Lower lobe of right lung (tissue), 2 donors: ENCODE data around the gene NEMP1. TPM values are rescaled to one million over a fixed set of nuclear protein-coding genes. Genes with fewer than 3 reads are reported as not detected.

ENCODE experiments used
- ATAC-seq, 2 donors: fragments of 200-7000 bp; cut with Tn5 transposase; one replicate each; pipeline ENCODE4 v1.9.1; 2020 to 2022; ENCODE audit warnings: mild to moderate bottlenecking in 2 of 2, moderate library complexity in 2 of 2
- DNase-seq: peaks from one replicate; pipeline ENCODE4 v3.0.0-alpha.2; 2020
- H3K27ac ChIP-seq: fragments of 200-600 bp; one replicate; pipeline ENCODE4 v1.8.0; 2022
- H3K27me3 ChIP-seq: fragments of 200-600 bp; one replicate; pipeline ENCODE4 v1.8.0; 2022; ENCODE audit warnings: low read depth
- H3K36me3 ChIP-seq: fragments of 200-600 bp; one replicate; pipeline ENCODE4 v1.8.0; 2022; ENCODE audit warnings: mild to moderate bottlenecking
- H3K4me1 ChIP-seq: fragments of 200-600 bp; one replicate; pipeline ENCODE4 v1.8.0; 2022
- H3K4me3 ChIP-seq: fragments of 200-600 bp; one replicate; pipeline ENCODE4 v1.8.0; 2022; ENCODE audit warnings: mild to moderate bottlenecking
- H3K9me3 ChIP-seq: fragments of 200-600 bp; one replicate; pipeline ENCODE4 v1.8.0; 2022
- intact Hi-C: fragments of 100-400 bp; cut with DNase I; formaldehyde crosslinking; loops from one replicate; pipeline ENCODE4 v1.11.0; 2022
- total RNA-seq: library from RNA; stranded (reverse); fragmentation: NEBNext Ultra II Directional; extraction: Animal tissue kit (Norgen Biotek cat#: 25700); gene quantifications from one replicate; pipeline ENCODE4 v1.2.1, GENCODE V29; 2021
- TF ChIP-seq, protein P1 (sequence below): fragments of 200-600 bp; IDR thresholded peaks from one replicate; pipeline ENCODE4 v1.8.0; 2022; ENCODE audit warnings: antibody characterized with exemption, mild to moderate bottlenecking
- donor health status: DM: no; HTN: yes; CAD: no; lungs with severe emphysema.

The NEMP1 gene
- total RNA-seq, 1 donor from 2014 or later, result 19.1 TPM

- Histone ChIP-seq H3K36me3 (no peaks in the 10 kb centered on the region), H3K4me3 (no peak overlapping the region), H3K27ac (no peak overlapping the region), H3K9me3 (no peaks in the 10 kb centered on the region), H3K4me1 (peaks cover 9% of the 10 kb centered on the region), H3K27me3 (no peaks in the 10 kb centered on the region)
- intact Hi-C loops, result no loop called here
- ATAC-seq (no peak), DNase-seq (no peak)
- TF ChIP-seq, protein P1, sequence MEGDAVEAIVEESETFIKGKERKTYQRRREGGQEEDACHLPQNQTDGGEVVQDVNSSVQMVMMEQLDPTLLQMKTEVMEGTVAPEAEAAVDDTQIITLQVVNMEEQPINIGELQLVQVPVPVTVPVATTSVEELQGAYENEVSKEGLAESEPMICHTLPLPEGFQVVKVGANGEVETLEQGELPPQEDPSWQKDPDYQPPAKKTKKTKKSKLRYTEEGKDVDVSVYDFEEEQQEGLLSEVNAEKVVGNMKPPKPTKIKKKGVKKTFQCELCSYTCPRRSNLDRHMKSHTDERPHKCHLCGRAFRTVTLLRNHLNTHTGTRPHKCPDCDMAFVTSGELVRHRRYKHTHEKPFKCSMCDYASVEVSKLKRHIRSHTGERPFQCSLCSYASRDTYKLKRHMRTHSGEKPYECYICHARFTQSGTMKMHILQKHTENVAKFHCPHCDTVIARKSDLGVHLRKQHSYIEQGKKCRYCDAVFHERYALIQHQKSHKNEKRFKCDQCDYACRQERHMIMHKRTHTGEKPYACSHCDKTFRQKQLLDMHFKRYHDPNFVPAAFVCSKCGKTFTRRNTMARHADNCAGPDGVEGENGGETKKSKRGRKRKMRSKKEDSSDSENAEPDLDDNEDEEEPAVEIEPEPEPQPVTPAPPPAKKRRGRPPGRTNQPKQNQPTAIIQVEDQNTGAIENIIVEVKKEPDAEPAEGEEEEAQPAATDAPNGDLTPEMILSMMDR, result no peak
Observed at GRCh38 chr12:57044889-57045288, 33.7 kb downstream of the NEMP1 start.

DNA sequence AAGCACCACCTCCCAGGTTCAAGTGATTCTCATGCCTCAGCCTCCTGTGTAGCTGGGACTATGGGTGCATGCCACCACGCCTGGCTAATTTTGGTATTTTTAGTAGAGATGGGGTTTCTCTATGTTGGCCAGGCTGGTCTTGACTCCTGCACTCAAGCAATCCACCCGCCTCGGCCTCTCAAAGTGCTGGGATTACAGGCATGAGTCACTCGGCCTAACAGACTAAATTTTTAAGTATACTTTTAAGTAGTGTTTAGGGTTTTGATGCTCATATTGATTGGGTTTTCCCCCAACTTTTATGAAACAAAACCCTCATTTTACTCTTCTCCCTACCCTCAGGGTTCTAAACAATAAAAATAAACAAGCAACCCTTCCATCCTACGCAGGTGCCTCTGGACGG lies 34.1 kb downstream of the NEMP1 start:
- no peaks in the 10 kb centered on the region for H3K36me3 ChIP-seq
- H3K4me3 ChIP-seq, result no peak overlapping the region
- no peak overlapping the region for H3K27ac ChIP-seq
- ATAC-seq (no peak), DNase-seq (no peak)
- intact Hi-C loops, result no loop called here
- no peaks in the 10 kb centered on the region for H3K9me3 ChIP-seq
- TF ChIP-seq, protein P1, result no peak
- H3K27me3 ChIP-seq, result no peaks in the 10 kb centered on the region
- H3K4me1 ChIP-seq, result peaks cover 6% of the 10 kb centered on the region

DNA sequence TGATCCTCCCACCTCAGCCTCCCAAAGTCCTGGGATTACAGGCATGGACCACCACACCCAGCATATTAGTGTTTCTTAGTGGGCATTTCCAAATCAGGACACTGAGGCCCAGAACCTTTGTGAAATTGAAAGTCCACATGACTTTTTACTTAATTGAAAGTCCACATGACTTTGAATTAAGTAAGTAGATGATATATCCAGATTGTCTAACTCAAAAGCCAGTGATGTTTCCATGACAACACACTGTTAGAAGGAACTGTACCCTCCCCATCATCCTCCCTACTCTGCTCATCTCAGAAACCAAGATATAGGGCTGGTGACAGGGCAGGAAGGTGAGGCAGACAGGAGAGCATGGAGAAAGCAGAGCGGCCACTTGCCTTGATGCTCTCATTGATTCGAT lies 35.9 kb downstream of the NEMP1 start:
- DNase-seq (no peak), ATAC-seq (no peak)
- no peaks in the 10 kb centered on the region for H3K36me3 ChIP-seq
- TF ChIP-seq, protein P1, result no peak
- no peaks in the 10 kb centered on the region for H3K9me3 ChIP-seq
- H3K27ac ChIP-seq, result no peak overlapping the region
- no peak overlapping the region for H3K4me3 ChIP-seq
- intact Hi-C loops, result no loop called here
- peaks cover 1% of the 10 kb centered on the region for H3K4me1 ChIP-seq
- no peaks in the 10 kb centered on the region for H3K27me3 ChIP-seq

DNA sequence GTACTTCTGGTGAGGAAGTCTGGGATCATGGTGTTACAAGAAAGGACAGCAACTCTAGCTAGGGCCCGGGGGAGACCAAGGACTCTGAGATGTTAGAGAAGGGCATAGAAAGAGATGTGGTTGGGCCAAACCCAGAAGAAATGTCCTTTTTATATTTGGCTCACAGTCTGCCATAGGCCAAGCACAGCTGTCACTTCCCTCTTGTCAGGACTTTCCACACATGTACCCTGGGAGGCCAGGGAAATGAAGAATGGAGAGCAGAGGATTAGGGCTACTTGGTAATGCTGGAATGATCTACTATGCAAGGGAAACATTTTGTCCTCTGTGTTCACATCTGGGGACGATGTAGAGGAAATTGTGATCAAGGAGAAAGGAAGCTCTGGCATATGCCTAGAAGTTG lies 37.8 kb downstream of the NEMP1 start:
- DNase-seq (no peak), ATAC-seq (no peak)
- Histone ChIP-seq H3K4me3 (no peak overlapping the region), H3K9me3 (no peaks in the 10 kb centered on the region), H3K36me3 (no peaks in the 10 kb centered on the region), H3K27ac (no peak overlapping the region), H3K4me1 (no peaks in the 10 kb centered on the region), H3K27me3 (no peaks in the 10 kb centered on the region)
- TF ChIP-seq, protein P1, result no peak
- intact Hi-C loops, result no loop called here

DNA sequence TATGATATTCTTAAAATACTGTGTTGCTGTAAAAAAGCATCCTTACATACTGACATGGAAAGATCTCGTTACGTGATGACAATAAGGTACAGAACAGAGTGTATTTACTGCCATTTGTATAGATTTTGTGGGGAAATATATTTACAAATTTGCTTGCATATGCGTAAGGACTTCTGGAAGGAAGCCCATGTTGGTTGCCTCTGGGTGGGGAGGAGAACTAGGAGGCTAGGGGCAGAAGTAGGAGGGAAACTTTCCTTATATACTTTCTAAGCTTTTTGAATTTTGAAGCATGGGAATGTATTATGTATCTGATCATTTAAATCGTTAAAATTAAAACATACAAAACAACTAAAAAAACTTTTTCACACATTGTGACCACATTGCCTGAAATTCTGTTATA lies 38.4 kb downstream of the NEMP1 start:
- TF ChIP-seq, protein P1, result no peak
- H3K27ac ChIP-seq, result no peak overlapping the region
- intact Hi-C loops, result no loop called here
- no peak for DNase-seq
- H3K27me3 ChIP-seq, result no peaks in the 10 kb centered on the region
- no peaks in the 10 kb centered on the region for H3K4me1 ChIP-seq
- no peaks in the 10 kb centered on the region for H3K9me3 ChIP-seq
- ATAC-seq, result no peak
- H3K4me3 ChIP-seq, result no peak overlapping the region
- no peaks in the 10 kb centered on the region for H3K36me3 ChIP-seq
